GM18520 (cell line): Measurements from ENCODE around the gene TUBB1.
"Not testable (repeated sequence)": the region's sequence is repeated elsewhere in the genome, so short reads cannot be mapped to it uniquely, and the experiment has no call there.

ENCODE experiments used
- ATAC-seq: cut with Tn5 transposase; IDR thresholded peaks from one replicate; pipeline ENCODE4 v1.9.1; 2021; ENCODE audit not compliant: unreplicated experiment

Gene TUBB1

GRCh38 chr20:59018817-59019216 lies 412 bp upstream of the TUBB1 start:
- no peak for ATAC-seq

DNA sequence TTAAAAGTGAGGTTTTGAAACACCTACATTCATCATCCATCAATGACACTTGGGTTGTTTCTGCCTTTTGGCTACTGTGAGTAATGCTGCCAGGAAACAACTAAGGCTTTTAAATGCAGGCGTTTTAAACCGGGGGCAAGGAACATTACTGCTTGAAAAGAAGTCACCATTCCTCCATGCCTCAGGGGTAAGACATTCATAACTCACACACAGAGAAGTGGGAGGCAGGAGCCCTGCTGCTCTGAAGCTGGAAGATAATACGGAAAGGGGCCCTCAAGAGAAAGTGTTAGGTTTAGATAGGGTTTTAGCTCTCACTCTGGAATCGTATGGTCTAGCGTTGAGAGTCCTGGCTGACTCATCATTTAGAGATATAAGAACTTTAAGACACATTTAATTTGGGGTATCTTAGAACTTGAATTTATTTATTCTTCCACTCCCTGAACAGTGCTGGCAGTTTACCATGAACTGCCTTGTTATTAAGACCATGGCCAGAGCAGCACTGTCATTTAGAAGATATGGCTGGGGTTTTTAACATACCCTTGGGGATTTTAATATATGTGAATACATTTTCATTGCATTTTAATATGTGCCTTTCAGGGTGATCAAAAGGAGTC lies 1.8 kb downstream of the TUBB1 start:
- ATAC-seq, result no peak

DNA sequence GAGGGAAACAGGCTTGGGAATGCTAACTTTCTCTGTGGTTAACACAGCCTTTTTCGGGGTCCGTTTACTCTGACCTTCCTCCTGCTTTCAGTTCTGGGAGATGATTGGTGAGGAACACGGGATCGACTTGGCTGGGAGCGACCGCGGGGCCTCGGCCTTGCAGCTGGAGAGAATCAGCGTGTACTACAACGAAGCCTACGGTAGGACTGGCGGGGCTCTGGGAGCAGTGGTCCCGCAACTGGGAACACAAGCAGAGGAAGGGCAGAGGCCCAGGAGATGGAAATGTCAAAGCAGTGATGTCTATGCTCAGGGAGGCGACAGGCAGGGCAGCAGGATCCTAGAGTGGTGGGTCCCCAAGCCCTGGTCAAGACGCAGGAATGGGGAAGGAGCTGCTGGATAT lies 3.5 kb downstream of the TUBB1 start:
- ATAC-seq, result no peak

DNA sequence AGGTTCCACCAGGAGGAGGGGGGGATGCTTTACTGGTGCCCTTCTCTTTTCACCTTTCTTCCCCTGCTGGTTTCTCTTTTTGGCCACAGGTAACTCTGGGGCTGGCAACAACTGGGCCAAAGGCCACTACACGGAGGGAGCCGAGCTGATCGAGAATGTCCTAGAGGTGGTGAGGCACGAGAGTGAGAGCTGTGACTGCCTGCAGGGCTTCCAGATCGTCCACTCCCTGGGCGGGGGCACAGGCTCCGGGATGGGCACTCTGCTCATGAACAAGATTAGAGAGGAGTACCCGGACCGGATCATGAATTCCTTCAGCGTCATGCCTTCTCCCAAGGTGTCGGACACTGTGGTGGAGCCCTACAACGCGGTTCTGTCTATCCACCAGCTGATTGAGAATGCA lies 4.4 kb downstream of the TUBB1 start:
- ATAC-seq, result no peak

GRCh38 chr20:59024111-59024530 lies 4.9 kb downstream of the TUBB1 start:
- ATAC-seq, result no peak

DNA sequence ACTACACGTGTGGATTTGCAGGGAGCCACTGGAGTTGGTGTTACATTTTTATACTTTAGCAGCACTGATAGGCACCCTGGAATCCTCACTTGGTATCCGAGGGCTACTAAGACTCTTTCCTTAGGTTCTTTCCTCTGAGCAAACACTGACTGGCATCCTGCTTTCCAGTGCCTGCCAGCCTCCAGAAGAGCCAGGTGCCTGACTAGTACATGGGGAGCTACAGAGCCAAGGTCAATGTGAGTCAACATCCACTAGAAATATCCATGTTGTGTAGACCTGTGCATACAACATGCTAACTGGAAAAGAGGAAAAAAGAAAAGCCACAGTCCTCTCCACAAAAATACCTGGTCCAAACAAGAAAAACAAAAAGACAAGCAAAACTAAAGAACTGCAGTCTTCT lies 5.9 kb downstream of the TUBB1 start:
- ATAC-seq, result no peak

GRCh38 chr20:59025511-59025910 lies 6.3 kb downstream of the TUBB1 start:
- ATAC-seq, result no peak

- ATAC-seq, result no peak
Measured at GRCh38 chr20:59026904-59027740, 7.9 kb downstream of the TUBB1 start.

GRCh38 chr20:59027741-59028320 lies 8.6 kb downstream of the TUBB1 start:
- ATAC-seq, result no peak

DNA sequence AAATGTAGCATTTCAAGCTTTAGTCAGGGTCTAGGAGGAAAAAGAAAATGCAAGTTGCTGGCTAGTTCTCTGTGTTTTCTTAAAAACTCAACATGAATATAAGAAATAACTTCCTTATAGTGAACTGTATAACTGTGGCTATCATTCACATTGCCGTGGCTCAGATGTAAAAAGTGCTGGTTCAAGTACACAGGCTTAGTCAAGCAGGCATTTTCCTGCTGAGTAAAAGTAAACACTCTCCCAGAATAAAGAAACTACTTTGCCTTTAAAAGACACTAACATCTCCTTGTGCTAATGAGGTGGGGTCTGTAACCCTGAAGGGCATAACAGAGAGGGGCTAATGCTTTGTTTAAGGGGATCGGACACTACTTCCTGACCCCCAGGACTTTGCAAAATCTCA lies 9.6 kb downstream of the TUBB1 start:
- ATAC-seq, result no peak

GRCh38 chr20:59030911-59031563 lies 11.8 kb downstream of the TUBB1 start:
- ATAC-seq, result no peak

DNA sequence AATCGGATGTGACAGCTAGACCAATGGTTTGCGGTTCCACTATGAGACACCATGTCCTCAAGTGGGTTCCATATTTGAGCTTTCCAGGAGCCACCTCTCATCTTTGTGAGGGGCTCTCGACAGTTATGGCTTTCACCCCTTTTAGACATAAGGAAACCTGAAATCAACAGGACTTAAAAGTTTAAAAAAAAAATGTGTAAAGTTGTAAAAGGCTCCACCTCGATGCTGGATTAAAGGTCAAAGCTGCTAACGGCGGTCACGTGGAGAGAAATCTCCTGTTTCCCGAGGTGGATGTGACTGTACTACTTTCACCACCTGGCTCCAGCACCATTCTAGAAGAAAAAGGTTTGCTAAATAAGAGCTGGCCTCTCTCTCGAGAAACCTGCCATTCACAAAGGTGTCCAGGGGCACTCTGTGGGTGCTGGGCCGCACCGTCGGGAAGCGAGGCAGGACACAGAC lies 12.4 kb downstream of the TUBB1 start:
- no peak for ATAC-seq

- ATAC-seq, result peak; percentile 91
Measured at GRCh38 chr20:59032023-59032712, 12.9 kb downstream of the TUBB1 start, which contains the start of gene ATP5F1E. Gene ATP5F1E, minus strand, starts transcription at chr20:59032335. Its CDS starts 84 bp downstream, at chr20:59032251.

- no peak for ATAC-seq
Measured at GRCh38 chr20:59032713-59033059, 13.5 kb downstream of the TUBB1 start.

DNA sequence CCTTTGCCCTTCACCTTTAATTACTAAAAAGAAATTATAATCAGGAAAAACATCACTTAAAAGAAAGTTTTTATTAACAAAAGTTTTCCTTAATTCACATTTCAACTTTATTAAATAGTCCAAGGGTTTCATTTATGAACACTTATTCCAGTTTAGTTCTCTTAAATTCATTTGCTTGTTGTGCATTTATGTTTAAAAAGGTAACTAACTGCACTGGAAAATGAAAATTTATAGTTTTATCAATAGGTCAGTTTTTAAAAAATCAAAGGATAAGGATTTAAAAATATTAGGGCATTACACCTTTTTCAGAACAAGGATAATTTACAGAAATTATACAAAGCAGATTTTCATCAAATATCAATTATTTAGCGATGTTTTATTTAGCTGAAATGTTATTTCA lies 13.9 kb downstream of the TUBB1 start:
- ATAC-seq, result no peak

GRCh38 chr20:59033616-59034165 lies 14.5 kb downstream of the TUBB1 start:
- ATAC-seq, result no peak

DNA sequence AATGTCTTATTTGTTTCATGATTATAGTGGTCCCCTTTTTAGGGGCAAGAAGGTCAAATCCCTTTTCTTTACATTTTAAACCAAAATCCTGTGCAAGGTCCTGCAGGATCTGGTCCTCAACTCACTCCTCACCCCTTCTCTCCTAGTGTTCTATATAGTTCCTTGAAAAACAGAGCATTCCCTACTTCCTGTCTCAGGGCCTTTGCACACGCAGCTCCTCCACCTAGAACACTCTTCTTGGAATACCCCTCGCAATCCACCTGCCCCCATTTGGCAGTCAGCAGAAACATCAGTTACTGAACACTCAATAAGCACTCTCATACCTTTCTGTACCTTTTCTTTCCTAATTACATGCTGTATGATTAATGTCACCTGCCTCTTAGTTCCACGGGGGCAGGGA lies 16.2 kb downstream of the TUBB1 start:
- ATAC-seq, result no peak

DNA sequence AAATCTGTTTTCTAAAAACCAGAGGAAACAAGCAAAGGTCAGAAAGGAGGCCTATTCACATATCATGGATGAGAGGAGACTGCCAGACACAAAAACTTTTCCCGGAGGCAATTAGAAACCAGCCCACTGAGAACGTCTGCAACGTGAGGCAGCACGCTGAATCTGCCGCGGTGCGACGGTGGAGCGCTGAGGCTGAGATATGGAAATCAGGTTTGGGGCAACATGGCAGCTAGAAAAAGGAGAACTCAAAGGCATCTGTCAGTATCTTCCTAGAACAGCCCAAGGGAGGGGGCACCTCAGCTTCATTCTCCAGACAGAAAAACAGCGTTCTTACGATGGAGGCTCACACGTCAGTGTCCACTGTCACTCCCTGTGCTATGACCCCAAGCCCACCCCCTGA lies 18.2 kb downstream of the TUBB1 start:
- no peak for ATAC-seq

- ATAC-seq, result no peak
Measured at GRCh38 chr20:59039233-59039632, 20.0 kb downstream of the TUBB1 start.

- ATAC-seq, result no peak
Measured at GRCh38 chr20:59040667-59041066, 21.4 kb downstream of the TUBB1 start.

DNA sequence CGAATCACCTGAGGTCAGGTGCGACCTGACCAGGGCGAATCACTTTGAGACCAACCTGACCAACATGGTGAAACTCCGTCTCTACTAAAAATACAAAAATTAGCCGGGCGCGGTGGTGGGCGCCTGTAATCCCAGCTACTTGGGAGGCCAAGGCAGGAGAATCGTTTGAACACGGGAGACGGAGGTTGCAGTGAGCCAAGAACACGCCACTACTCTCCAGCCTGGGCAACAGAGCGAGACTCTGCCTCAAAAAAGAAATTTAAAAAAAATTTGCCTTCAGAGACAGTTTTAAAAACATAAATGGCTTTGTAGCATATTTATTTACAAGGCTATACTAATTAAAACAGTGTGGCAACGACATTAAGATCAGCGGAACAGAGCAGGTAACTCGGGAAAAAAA lies 22.3 kb downstream of the TUBB1 start:
- ATAC-seq, result not testable (repeated sequence)
